Tibial nerve (tissue), 4 donors: Measurements from ENCODE around the gene KLHL18. TPM values are rescaled to one million over a fixed set of nuclear protein-coding genes. Genes with fewer than 3 reads are reported as not detected.

ENCODE experiments used
- DNase-seq, 2 donors: peaks; one replicate each; pipeline ENCODE4 v3.0.0-alpha.2; 2019; ENCODE audit warnings: low spot score in 2 of 2
- H3K27ac ChIP-seq, 4 donors: fragments of 200-600 bp; sonication (generic) in 3 of 4; one replicate each; pipeline ENCODE4 v1.5.1; 2017 to 2019; ENCODE audit warnings: mild to moderate bottlenecking in 1 of 4
- H3K27me3 ChIP-seq, 2 donors: fragments of 200-600 bp; sonication (generic) in 1 of 2; one replicate each; pipeline versions ENCODE4 v1.5.1 to v1.6.0; 2017 to 2019
- H3K36me3 ChIP-seq, 3 donors: fragments of 200-600 bp; sonication (generic); one replicate each; pipeline ENCODE4 v1.5.1; 2018 to 2019
- H3K4me1 ChIP-seq, 4 donors: fragments of 200-600 bp; sonication (generic) in 3 of 4; one replicate each; pipeline ENCODE4 v1.5.1; 2017 to 2019
- H3K4me3 ChIP-seq, 4 donors: fragments of 200-600 bp; sonication (generic) in 3 of 4; one replicate each; pipeline ENCODE4 v1.5.1; 2017 to 2019; ENCODE audit warnings: mild to moderate bottlenecking in 1 of 4, moderate library complexity in 1 of 4
- H3K9me3 ChIP-seq, 4 donors: fragments of 200-600 bp; sonication (generic) in 3 of 4; one replicate each; pipeline ENCODE4 v1.5.1; 2017 to 2019
- CTCF ChIP-seq, 5 experiments: fragments of 200-600 bp in 3 of 5; fragments of 450-650 bp in 2 of 5; sonication (generic) in 3 of 5; IDR thresholded peaks; one replicate each; pipeline ENCODE4 v1.5.1; 2016 to 2019; ENCODE audit warnings: antibody characterized with exemption in 5 of 5, mild to moderate bottlenecking in 3 of 5, moderate library complexity in 2 of 5
- EP300 ChIP-seq, 2 donors: sonication (generic); formaldehyde crosslinking; IDR thresholded peaks; one replicate each; pipeline ENCODE4 v1.6.1; 2017; ENCODE audit warnings: antibody characterized with exemption in 2 of 2, mild to moderate bottlenecking in 1 of 2
- POLR2A ChIP-seq, 2 donors: fragments of 450-650 bp; IDR thresholded peaks; one replicate each; pipeline ENCODE4 v1.6.1; 2017; ENCODE audit warnings: antibody characterized with exemption in 2 of 2, mild to moderate bottlenecking in 2 of 2, moderate library complexity in 2 of 2
- WGBS, 2 donors: methylation state at CpG; one replicate each; pipeline ENCODE4 v1.1.5; 2018; 5-methylcytosine and 5-hydroxymethylcytosine counted together
- total RNA-seq, 4 donors: library from RNA; depleted of rRNA; stranded (reverse); fragments of >200 nt; gene quantifications; one replicate each; pipeline ENCODE4 v1.1.0, GENCODE V29; 2016

Gene KLHL18
- total RNA-seq, 4 donors from 2014 or later = 8.2 to 17.7 (median 13.7) TPM

- Histone ChIP-seq H3K4me1 (peaks cover 0 to 48% (median 14%) of the 10 kb centered on the region in 4 donors), H3K36me3 (peaks cover 0 to 19% (median 0%) of the 10 kb centered on the region in 3 donors), H3K9me3 (no peaks in the 10 kb centered on the region), H3K27me3 (no peaks in the 10 kb centered on the region), H3K27ac (no peak overlapping the region), H3K4me3 (no peak overlapping the region)
- 84% methylated on average over 4 of the region's 4 CpGs for WGBS, 2 donors
- no peak for TF ChIP-seq POLR2A (IDR thresholded peaks at IDR 0.05)
- no peak for TF ChIP-seq EP300 (IDR thresholded peaks at IDR 0.05)
- TF ChIP-seq CTCF (IDR thresholded peaks at IDR 0.05) = no peak
- no peak for DNase-seq
These were observed 101.7 kb downstream of the KLHL18 start for GRCh38 chr3:47384425-47384824.

- H3K36me3 ChIP-seq = peaks cover 0 to 19% (median 0%) of the 10 kb centered on the region in 3 donors
- no peaks in the 10 kb centered on the region for H3K27me3 ChIP-seq
- no peak for TF ChIP-seq POLR2A (IDR thresholded peaks at IDR 0.05)
- TF ChIP-seq EP300 (IDR thresholded peaks at IDR 0.05) = no peak
- H3K4me1 ChIP-seq = peaks cover 0 to 42% (median 12%) of the 10 kb centered on the region in 4 donors
- WGBS, 2 donors = 88 to 89% methylated on average over 4 of the region's 4 CpGs
- no peak for DNase-seq
- no peak overlapping the region for H3K4me3 ChIP-seq
- H3K9me3 ChIP-seq = no peaks in the 10 kb centered on the region
- H3K27ac ChIP-seq = no peak overlapping the region
These were observed 102.3 kb downstream of the KLHL18 start for GRCh38 chr3:47385007-47385406.

- H3K27me3 ChIP-seq = no peaks in the 10 kb centered on the region
- H3K36me3 ChIP-seq = peaks cover 0 to 19% (median 0%) of the 10 kb centered on the region in 3 donors
- no peak overlapping the region for H3K27ac ChIP-seq
- H3K4me1 ChIP-seq = peaks cover 0 to 40% (median 12%) of the 10 kb centered on the region in 4 donors
- no peak overlapping the region for H3K4me3 ChIP-seq
- H3K9me3 ChIP-seq = no peaks in the 10 kb centered on the region
- TF ChIP-seq CTCF (IDR thresholded peaks at IDR 0.05) (no peak), POLR2A (IDR thresholded peaks at IDR 0.05) (no peak)
- WGBS, 2 donors = 72 to 73% methylated on average over 2 of the region's 2 CpGs
- no peak for DNase-seq
These were observed 103.1 kb downstream of the KLHL18 start for GRCh38 chr3:47385796-47386195.

GRCh38 chr3:47392933-47393332, 110.2 kb downstream of the KLHL18 start:
- 97% methylated on average over 3 of the region's 3 CpGs for WGBS, 2 donors
- Histone ChIP-seq H3K27me3 (no peaks in the 10 kb centered on the region), H3K9me3 (no peaks in the 10 kb centered on the region), H3K4me1 (peaks cover 0 to 55% (median 19%) of the 10 kb centered on the region in 4 donors), H3K36me3 (peaks cover 0 to 14% (median 0%) of the 10 kb centered on the region in 3 donors), H3K27ac (no peak overlapping the region), H3K4me3 (no peak overlapping the region)
- no peak for TF ChIP-seq EP300 (IDR thresholded peaks at IDR 0.05)
- no peak for TF ChIP-seq CTCF (IDR thresholded peaks at IDR 0.05)
- TF ChIP-seq POLR2A (IDR thresholded peaks at IDR 0.05) = no peak
- no peak for DNase-seq

- H3K27me3 ChIP-seq = no peaks in the 10 kb centered on the region
- 23 to 24% methylated on average over 8 of the region's 8 CpGs for WGBS, 2 donors
- TF ChIP-seq EP300 (IDR thresholded peaks at IDR 0.05) (no peak), CTCF (IDR thresholded peaks at IDR 0.05) (no peak), POLR2A (IDR thresholded peaks at IDR 0.05) (no peak)
- no peak for DNase-seq
- no peaks in the 10 kb centered on the region for H3K9me3 ChIP-seq
- no peak overlapping the region for H3K4me3 ChIP-seq
- H3K4me1 ChIP-seq = peaks cover 0 to 63% (median 20%) of the 10 kb centered on the region in 4 donors
- H3K27ac ChIP-seq = peak overlapping the region in 3 of 4 donors; percentile 27 to 60 (median 45)
- peaks cover 0 to 13% (median 0%) of the 10 kb centered on the region in 3 donors for H3K36me3 ChIP-seq
These were observed 111.6 kb downstream of the KLHL18 start for GRCh38 chr3:47394140-47394870.
